ENCODE results near the gene PPM1H. TPM values are rescaled to one million over a fixed set of nuclear protein-coding genes. Genes with fewer than 3 reads are reported as not detected.

The PPM1H gene
- polyA plus RNA-seq, 1 donor from 2014 or later = not detected

- H3K4me3 Mint-ChIP-seq = no peak overlapping the region
- H3K4me1 Mint-ChIP-seq = peaks cover 1 to 7% (median 5%) of the 10 kb centered on the region in 3 donors
- H3K27me3 Mint-ChIP-seq = peaks cover 24% of the 10 kb centered on the region
- no peaks in the 10 kb centered on the region for H3K36me3 Mint-ChIP-seq
- peaks cover 0 to 2% (median 0%) of the 10 kb centered on the region in 3 donors for H3K9me3 Mint-ChIP-seq
- H3K27ac Mint-ChIP-seq = no peak overlapping the region
Measured at GRCh38 chr12:62928632-62929031, 6.3 kb downstream of the PPM1H start.

- Mint-ChIP-seq H3K9me3 (no peaks in the 10 kb centered on the region), H3K27ac (no peak overlapping the region), H3K4me3 (no peak overlapping the region), H3K4me1 (no peaks in the 10 kb centered on the region), H3K27me3 (peaks cover 9% of the 10 kb centered on the region), H3K36me3 (no peaks in the 10 kb centered on the region)
Measured at GRCh38 chr12:62925680-62926079, 9.3 kb downstream of the PPM1H start.

- Mint-ChIP-seq H3K36me3 (no peaks in the 10 kb centered on the region), H3K27me3 (peaks cover 5% of the 10 kb centered on the region), H3K27ac (no peak overlapping the region), H3K4me3 (no peak overlapping the region), H3K4me1 (no peaks in the 10 kb centered on the region), H3K9me3 (no peaks in the 10 kb centered on the region)
Measured at GRCh38 chr12:62924084-62924483, 10.9 kb downstream of the PPM1H start.

GRCh38 chr12:62922539-62922938, 12.4 kb downstream of the PPM1H start:
- Mint-ChIP-seq H3K27ac (no peak overlapping the region), H3K4me1 (peaks cover 0 to 2% (median 0%) of the 10 kb centered on the region in 3 donors), H3K36me3 (no peaks in the 10 kb centered on the region)

GRCh38 chr12:62919838-62920237, 15.1 kb downstream of the PPM1H start:
- H3K36me3 Mint-ChIP-seq = no peaks in the 10 kb centered on the region
- H3K4me1 Mint-ChIP-seq = peaks cover 0 to 2% (median 0%) of the 10 kb centered on the region in 3 donors
- peaks cover 5% of the 10 kb centered on the region for H3K27me3 Mint-ChIP-seq
- no peaks in the 10 kb centered on the region for H3K9me3 Mint-ChIP-seq
- H3K27ac Mint-ChIP-seq = no peak overlapping the region
- H3K4me3 Mint-ChIP-seq = no peak overlapping the region

More at GRCh38 chr12:62922539-62922938, 12.4 kb downstream of the PPM1H start:
- Mint-ChIP-seq H3K9me3 (no peaks in the 10 kb centered on the region), H3K4me3 (no peak overlapping the region), H3K27me3 (peaks cover 5% of the 10 kb centered on the region)

GRCh38 chr12:62917926-62918325, 17.0 kb downstream of the PPM1H start:
- no peak overlapping the region for H3K4me3 Mint-ChIP-seq
- peaks cover 0 to 2% (median 0%) of the 10 kb centered on the region in 3 donors for H3K4me1 Mint-ChIP-seq
- no peak overlapping the region for H3K27ac Mint-ChIP-seq
- H3K36me3 Mint-ChIP-seq = no peaks in the 10 kb centered on the region
- peaks cover 5% of the 10 kb centered on the region for H3K27me3 Mint-ChIP-seq
- no peaks in the 10 kb centered on the region for H3K9me3 Mint-ChIP-seq

GRCh38 chr12:62916632-62917425, 18.1 kb downstream of the PPM1H start:
- Mint-ChIP-seq H3K36me3 (no peaks in the 10 kb centered on the region), H3K4me3 (no peak overlapping the region), H3K27me3 (peaks cover 5% of the 10 kb centered on the region), H3K27ac (no peak overlapping the region), H3K4me1 (peaks cover 0 to 2% (median 0%) of the 10 kb centered on the region in 3 donors), H3K9me3 (no peaks in the 10 kb centered on the region)

- Mint-ChIP-seq H3K27ac (no peak overlapping the region), H3K4me3 (no peak overlapping the region), H3K27me3 (peaks cover 3% of the 10 kb centered on the region), H3K4me1 (peaks cover 0 to 2% (median 0%) of the 10 kb centered on the region in 3 donors), H3K9me3 (no peaks in the 10 kb centered on the region), H3K36me3 (no peaks in the 10 kb centered on the region)
Measured at GRCh38 chr12:62915204-62915529, 19.8 kb downstream of the PPM1H start.

GRCh38 chr12:62914443-62915203, 20.3 kb downstream of the PPM1H start:
- Mint-ChIP-seq H3K36me3 (no peaks in the 10 kb centered on the region), H3K9me3 (no peaks in the 10 kb centered on the region), H3K4me1 (peaks cover 0 to 2% (median 0%) of the 10 kb centered on the region in 3 donors), H3K27ac (no peak overlapping the region), H3K4me3 (no peak overlapping the region), H3K27me3 (peaks cover 2% of the 10 kb centered on the region)

GRCh38 chr12:62913380-62913779, 21.6 kb downstream of the PPM1H start:
- H3K9me3 Mint-ChIP-seq = no peaks in the 10 kb centered on the region
- H3K36me3 Mint-ChIP-seq = no peaks in the 10 kb centered on the region
- H3K4me1 Mint-ChIP-seq = peaks cover 0 to 2% (median 0%) of the 10 kb centered on the region in 3 donors
- H3K27ac Mint-ChIP-seq = no peak overlapping the region
- no peaks in the 10 kb centered on the region for H3K27me3 Mint-ChIP-seq
- no peak overlapping the region for H3K4me3 Mint-ChIP-seq

GRCh38 chr12:62912644-62913043, 22.3 kb downstream of the PPM1H start:
- peaks cover 0 to under 1% (median 0%) of the 10 kb centered on the region in 3 donors for H3K4me1 Mint-ChIP-seq
- H3K27me3 Mint-ChIP-seq = no peaks in the 10 kb centered on the region
- no peaks in the 10 kb centered on the region for H3K36me3 Mint-ChIP-seq
- no peak overlapping the region for H3K27ac Mint-ChIP-seq
- no peaks in the 10 kb centered on the region for H3K9me3 Mint-ChIP-seq
- no peak overlapping the region for H3K4me3 Mint-ChIP-seq

GRCh38 chr12:62911286-62911685, 23.7 kb downstream of the PPM1H start:
- H3K9me3 Mint-ChIP-seq = no peaks in the 10 kb centered on the region

GRCh38 chr12:62910549-62911169, 24.3 kb downstream of the PPM1H start:
- H3K27ac Mint-ChIP-seq = no peak overlapping the region
- no peaks in the 10 kb centered on the region for H3K36me3 Mint-ChIP-seq
- H3K9me3 Mint-ChIP-seq = no peaks in the 10 kb centered on the region
- H3K4me1 Mint-ChIP-seq = no peaks in the 10 kb centered on the region
- no peaks in the 10 kb centered on the region for H3K27me3 Mint-ChIP-seq
- no peak overlapping the region for H3K4me3 Mint-ChIP-seq

More at GRCh38 chr12:62911286-62911685, 23.7 kb downstream of the PPM1H start:
- no peaks in the 10 kb centered on the region for H3K4me1 Mint-ChIP-seq
- H3K36me3 Mint-ChIP-seq = no peaks in the 10 kb centered on the region
- H3K4me3 Mint-ChIP-seq = no peak overlapping the region
- H3K27ac Mint-ChIP-seq = no peak overlapping the region
- no peaks in the 10 kb centered on the region for H3K27me3 Mint-ChIP-seq

GRCh38 chr12:62909340-62909739, 25.6 kb downstream of the PPM1H start:
- no peaks in the 10 kb centered on the region for H3K4me1 Mint-ChIP-seq
- no peaks in the 10 kb centered on the region for H3K27me3 Mint-ChIP-seq
- H3K27ac Mint-ChIP-seq = no peak overlapping the region
- H3K9me3 Mint-ChIP-seq = no peaks in the 10 kb centered on the region
- H3K4me3 Mint-ChIP-seq = no peak overlapping the region
- no peaks in the 10 kb centered on the region for H3K36me3 Mint-ChIP-seq

- Mint-ChIP-seq H3K4me3 (no peak overlapping the region), H3K4me1 (no peaks in the 10 kb centered on the region), H3K9me3 (no peaks in the 10 kb centered on the region), H3K27ac (no peak overlapping the region), H3K36me3 (no peaks in the 10 kb centered on the region), H3K27me3 (no peaks in the 10 kb centered on the region)
Measured at GRCh38 chr12:62908674-62909073, 26.3 kb downstream of the PPM1H start.
